Stimulated activated CD8-positive, alpha-beta memory T cell treated with anti-CD3 and anti-CD28 coated beads, Interleukin-4, amount 100 ng/mL, for 4 hours (primary cell): ENCODE data around the gene THTPA.
"Not testable (repeated sequence)": the region's sequence is repeated elsewhere in the genome, so short reads cannot be mapped to it uniquely, and the experiment has no call there.

Experiments
- DNase-seq, 2 donors: peaks; one replicate each; pipeline ENCODE4 v3.0.0-alpha.2; 2020; ENCODE audit warnings: low read depth in 2 of 2, low spot score in 1 of 2

Gene THTPA

DNA sequence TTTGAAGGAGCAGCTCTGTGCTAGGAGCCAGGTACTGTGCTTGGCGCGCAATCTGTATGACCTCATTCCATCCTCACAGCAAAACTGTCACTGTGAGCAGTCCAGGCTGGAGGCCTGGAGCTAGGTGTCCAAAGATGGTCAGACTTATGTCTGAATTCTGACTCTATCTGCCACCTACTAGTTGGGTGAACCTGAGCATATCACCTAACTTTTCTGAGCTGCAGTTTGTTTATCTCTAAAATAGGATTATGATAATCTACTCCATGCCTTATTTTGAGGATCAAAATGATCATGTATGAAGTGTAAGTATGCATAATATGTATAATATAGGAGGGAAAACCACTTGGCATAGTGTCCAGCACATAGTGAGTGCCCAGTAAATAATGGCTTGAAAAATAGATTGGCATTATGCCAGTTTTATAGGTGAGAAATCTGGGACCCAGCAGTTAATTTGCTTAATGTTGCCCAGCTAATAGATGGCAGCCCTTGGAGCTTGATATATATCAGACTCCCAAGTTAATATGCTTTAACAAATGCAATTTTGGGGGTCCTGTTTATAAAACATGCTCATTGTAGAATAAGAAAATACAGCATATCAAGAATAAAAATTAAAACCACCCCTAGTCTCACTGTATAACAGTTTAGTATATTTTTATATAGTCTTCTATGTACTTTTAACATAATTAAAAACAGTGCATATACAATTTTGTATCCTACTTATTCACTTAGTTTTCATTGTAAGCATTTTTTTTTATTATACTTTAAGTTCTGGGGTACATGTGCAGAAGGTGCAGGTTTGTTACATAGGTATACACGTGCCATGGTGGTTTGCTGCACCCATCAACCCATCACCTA is 27.1 kb downstream of the THTPA start:
- no peak for DNase-seq

DNA sequence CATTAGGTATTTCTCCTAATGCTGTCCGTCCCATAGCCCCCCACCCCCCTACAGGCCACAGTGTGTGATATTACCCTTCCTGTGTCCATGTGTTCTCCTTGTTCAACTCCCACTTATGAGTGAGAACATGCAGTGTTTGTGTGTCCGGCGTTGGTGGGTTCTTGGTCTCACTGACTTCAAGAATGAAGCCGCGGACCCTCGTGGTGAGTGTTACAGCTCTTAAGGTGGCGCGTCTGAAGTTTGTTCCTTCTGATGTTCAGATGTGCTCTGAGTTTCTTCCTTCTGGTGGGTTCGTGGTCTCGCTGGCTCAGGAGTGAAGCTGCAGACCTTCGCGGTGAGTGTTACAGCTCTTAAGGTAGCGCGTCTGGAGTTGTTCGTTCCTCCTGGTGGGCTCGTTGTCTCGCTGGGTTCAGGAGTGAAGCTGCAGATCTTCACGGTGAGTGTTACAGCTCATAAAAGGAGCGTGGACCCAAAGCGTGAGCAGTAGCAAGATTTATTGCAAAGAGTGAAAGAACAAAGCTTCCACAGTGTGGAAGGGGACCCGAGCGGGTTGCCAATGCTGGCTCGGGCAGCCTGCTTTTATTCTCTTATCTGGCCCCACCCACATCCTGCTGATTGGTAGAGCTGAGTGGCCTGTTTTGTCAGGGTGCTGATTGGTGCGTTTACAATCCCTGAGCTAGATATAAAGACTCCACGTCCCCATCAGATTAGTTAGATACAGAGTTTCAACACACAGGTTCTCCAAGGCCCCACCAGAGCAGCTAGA is 27.9 kb downstream of the THTPA start:
- DNase-seq: not testable (repeated sequence)

GRCh38 chr14:23584527-23585203 is 28.6 kb downstream of the THTPA start:
- DNase-seq: not testable (repeated sequence)

GRCh38 chr14:23588884-23589598 is 33.0 kb downstream of the THTPA start:
- peak; percentile 46 to 47 for DNase-seq

GRCh38 chr14:23589606-23590005 is 33.5 kb downstream of the THTPA start:
- no peak for DNase-seq

- DNase-seq: no peak
These were observed 34.1 kb downstream of the THTPA start for GRCh38 chr14:23590198-23590597.

DNA sequence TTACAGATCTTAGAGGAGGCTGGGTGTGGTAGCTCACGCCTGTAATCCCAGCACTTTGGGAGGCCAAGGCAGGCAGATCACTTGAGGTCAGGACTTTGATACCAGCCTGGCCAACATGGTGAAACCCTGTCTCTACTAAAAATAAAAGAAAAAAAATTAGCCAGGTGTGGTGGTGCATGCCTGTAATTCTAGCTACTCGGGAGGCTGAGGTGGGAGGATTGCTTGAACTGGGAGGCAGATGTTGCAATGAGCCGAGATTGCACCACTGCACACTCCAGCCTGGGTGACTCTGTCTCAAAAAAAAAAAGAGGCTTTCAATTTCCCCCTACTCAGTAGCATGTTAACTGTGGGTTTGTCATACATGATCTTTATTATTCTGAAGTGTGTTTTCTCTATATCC is 38.1 kb downstream of the THTPA start:
- not testable (repeated sequence) for DNase-seq

- DNase-seq: no peak
These were observed 44.2 kb downstream of the THTPA start for GRCh38 chr14:23600322-23600707.

DNA sequence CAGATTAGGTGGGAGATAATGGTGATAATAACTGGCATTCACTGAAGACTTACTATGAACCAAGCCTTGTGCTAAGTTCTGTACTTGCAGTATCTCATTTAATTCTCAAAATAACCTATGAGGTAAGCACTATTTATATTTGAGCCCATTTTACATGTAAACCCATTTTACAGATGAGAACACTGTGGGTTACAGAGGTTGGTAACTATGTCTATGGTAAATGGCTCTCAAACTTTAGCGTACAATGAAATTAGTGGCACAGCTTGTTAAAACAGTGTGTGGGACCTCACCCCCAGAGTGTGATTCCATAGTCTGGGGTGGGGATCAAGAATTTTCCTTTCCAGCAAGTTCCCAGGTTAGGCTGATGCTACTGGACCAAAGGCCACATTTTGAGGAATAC is 44.7 kb downstream of the THTPA start:
- DNase-seq: no peak

DNA sequence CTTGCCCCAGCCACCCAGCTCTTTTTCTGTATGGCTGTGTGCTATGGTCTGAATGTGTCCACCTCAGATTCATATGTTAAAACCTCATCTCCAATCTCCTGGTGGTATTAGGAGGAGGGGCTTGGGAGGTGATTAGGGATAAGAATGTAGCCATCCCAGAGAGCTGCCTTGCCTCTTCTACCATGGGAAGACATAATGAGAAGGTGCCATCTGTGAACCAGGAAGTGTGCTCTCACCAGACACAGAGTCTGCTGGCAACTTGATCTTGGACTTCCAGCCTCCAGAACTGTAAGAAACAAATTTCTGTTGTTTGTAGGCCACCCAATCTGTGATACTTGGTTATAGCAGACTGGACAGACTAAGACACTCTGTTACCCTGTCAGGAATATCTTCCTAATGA is 45.4 kb downstream of the THTPA start:
- no peak for DNase-seq

DNA sequence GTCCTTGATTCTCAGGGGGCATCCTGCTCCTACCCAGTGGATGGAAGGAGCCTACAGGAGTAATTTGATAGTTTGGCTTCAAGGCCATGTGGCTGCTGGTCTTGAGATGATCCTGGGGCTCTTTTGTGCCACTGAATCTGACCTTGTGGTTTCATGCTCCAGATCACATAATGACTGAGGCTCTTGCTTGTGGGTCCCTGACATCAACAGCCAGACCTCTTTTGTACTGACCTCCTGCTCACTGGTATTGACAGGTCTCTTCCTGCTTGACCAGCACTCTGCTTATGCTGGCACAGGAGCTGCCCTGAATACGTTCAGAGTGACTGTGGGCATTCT is 45.7 kb downstream of the THTPA start:
- DNase-seq: no peak

GRCh38 chr14:23602181-23603095 is 46.4 kb downstream of the THTPA start:
- DNase-seq: no peak

- no peak for DNase-seq
These were observed 47.0 kb downstream of the THTPA start for GRCh38 chr14:23603103-23603502.

DNA sequence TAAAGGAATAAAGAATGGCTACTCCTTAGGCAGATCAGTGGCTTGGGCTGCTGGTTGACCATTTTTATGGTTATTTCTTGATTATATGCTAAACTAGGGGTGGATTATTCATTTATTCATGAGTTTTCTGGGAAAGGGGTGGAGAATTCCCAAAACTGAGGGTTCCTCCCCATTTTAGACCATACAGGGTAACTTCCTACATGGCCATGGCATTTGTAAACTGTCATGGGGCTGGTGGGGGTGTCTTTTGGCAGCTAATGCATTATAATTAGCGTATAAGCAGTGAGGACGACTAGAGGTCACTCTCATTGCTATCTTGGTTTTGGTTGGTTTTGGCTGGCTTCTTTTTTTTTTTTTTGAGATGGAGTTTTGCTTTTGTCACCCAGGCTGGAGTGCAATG is 48.1 kb downstream of the THTPA start:
- no peak for DNase-seq

DNA sequence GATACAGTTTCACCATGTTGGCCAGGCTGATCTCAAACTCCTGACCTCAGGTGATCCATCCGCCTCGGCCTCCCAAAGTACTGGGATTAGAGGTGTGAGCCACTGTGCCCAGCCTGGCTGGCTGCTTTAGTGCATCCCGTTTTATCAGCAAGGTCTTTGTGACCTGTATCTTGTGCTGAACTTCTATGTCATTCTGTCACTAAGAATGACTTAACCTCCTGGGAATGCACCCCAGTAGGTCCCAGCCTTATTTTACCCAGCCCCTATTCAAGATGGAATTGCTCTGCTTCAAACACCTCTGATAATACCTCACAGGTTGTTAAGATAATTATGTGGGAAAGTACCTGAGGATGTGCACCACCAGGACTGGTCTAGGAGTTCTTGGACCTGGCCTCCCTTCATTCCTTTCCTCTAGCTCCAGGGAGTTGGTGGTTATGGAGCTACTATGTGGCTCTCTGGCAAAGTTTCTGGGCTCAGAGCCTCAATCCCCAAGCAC is 48.7 kb downstream of the THTPA start:
- no peak for DNase-seq

DNA sequence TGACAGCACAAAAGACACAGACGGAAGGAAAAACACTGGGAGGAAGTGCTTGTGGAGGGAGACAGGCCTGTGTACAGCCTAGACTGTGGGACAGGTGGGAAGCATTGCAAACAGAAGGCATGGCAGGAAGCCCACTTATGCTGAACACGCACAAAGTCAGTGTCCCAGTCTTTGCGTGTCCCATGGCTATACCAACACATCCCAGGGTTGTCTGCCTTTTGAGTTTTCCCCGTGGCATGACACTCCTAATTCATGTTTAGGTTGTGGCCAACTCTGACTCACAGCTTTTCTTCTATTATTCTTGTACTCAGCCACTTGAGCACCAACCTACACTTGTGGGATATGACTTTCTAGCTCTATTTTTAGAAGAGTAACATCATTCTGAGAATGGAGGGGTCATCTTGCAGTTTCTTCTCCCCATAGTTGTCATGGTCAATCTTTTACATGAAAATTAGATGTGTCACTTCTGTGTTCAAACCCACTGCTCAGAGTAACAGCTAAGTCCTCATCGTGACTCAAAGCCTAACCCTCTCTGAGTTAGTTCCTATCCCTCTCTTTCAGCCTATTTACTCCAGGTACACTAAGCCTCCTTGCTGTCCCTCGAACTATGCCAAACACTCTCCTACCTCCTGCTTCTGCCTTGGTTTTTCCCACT is 50.0 kb downstream of the THTPA start:
- no peak for DNase-seq

DNA sequence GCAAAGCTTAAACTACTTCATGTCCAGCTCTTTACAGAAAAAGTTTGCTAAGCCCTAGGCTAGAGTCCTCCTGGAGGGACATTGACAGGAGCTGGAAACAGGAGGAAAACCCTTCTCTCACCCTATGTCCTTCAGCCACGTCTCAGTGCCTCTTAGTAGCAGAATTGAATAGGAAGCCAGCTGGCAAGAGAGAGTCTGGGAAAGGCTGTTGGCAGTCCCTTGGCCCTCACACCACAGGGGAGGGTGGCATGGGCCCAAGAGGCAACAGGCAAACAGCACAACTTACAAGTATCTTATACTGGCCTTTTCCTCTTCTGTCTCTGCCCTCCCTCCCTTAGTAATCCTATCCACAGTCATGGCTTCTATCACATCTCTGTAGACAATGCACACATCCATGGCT is 52.4 kb downstream of the THTPA start:
- no peak for DNase-seq

- DNase-seq: no peak
These were observed 52.9 kb downstream of the THTPA start for GRCh38 chr14:23609001-23609400.

DNA sequence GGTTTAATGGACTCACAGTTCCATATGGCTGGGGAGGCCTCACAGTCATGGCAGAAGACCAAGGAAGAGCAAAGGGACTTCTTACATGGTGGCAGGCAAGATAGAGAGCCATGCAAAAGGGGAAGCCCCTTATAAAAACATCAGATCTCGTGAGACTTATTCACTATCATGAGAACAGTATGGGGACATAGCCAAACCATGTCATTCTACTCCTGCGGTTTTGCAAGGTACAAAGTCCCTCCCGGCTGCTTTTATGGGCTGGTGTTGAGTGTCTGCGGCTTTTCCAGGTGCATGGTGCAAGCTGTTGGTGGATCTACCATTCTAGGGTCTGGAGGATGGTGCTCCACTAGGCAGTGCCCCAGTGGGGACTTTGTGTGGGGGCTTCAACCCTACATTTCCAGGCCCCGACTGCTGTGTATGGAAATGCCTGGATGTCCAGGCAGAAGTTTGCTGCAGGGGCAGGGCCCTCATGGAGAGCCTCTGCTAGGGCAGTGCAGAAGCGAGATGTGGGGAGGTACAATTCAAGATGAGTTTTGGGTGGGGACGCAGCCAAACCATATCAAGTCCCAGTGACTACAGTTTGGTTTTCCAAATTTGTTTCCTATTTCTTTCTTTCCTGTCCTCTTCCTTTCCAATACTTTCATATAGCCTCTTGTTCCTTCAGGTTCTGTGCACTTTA is 53.5 kb downstream of the THTPA start:
- DNase-seq: not testable (repeated sequence)
